ENCODE data around the gene PTX3. TPM values are rescaled to one million over a fixed set of nuclear protein-coding genes. Genes with fewer than 3 reads are reported as not detected.

Gene PTX3
- total RNA-seq, 4 donors from 2014 or later = 0.87 to 9.1 (median 2.5) TPM; not detected in 1

DNA sequence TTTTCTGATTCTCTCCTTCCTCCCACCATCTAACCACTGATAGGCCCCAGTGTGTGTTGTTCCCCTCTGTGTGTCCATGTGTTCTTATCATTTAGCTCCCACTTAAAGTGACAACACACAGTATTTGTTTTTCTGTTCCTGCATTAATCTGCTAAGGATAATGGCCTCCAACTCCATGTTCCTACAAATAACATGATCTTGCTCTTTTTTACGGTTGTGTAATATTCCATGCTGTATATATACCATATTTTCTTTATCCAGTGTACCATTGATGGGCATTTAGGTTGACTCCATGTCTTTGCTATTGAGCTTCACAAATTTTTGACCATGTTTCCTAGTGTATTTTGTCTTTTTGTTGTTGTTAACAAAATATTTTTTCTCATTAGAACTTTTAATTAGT is 36.0 kb downstream of the PTX3 start:
- Histone ChIP-seq H3K36me3 (no peaks in the 10 kb centered on the region), H3K4me3 (no peak overlapping the region), H3K9me3 (no peaks in the 10 kb centered on the region), H3K27ac (no peak overlapping the region), H3K4me1 (no peaks in the 10 kb centered on the region), H3K27me3 (no peaks in the 10 kb centered on the region)
- ATAC-seq (no peak), DNase-seq (no peak)
- intact Hi-C loops (cut with DNase I; ENCODE audit: low total_unique reads) (no loop called here), in situ Hi-C loops (cut with MboI; ENCODE audit: low sequenced_read_pairs in 4 of 4) (no loop called here)
- TF ChIP-seq, protein P1, sequence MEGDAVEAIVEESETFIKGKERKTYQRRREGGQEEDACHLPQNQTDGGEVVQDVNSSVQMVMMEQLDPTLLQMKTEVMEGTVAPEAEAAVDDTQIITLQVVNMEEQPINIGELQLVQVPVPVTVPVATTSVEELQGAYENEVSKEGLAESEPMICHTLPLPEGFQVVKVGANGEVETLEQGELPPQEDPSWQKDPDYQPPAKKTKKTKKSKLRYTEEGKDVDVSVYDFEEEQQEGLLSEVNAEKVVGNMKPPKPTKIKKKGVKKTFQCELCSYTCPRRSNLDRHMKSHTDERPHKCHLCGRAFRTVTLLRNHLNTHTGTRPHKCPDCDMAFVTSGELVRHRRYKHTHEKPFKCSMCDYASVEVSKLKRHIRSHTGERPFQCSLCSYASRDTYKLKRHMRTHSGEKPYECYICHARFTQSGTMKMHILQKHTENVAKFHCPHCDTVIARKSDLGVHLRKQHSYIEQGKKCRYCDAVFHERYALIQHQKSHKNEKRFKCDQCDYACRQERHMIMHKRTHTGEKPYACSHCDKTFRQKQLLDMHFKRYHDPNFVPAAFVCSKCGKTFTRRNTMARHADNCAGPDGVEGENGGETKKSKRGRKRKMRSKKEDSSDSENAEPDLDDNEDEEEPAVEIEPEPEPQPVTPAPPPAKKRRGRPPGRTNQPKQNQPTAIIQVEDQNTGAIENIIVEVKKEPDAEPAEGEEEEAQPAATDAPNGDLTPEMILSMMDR (IDR thresholded peaks at IDR 0.05 in 4 of 5, conservative IDR thresholded peaks at IDR 0.05 in 1 of 5) = no peak
- TF ChIP-seq POLR2A (IDR thresholded peaks at IDR 0.05) = no peak

- no peak overlapping the region for H3K27ac ChIP-seq
- H3K9me3 ChIP-seq = no peaks in the 10 kb centered on the region
- no peak overlapping the region for H3K4me3 ChIP-seq
- in situ Hi-C loops (cut with MboI; ENCODE audit: low sequenced_read_pairs in 4 of 4) (no loop called here), intact Hi-C loops (cut with DNase I; ENCODE audit: low total_unique reads) (no loop called here)
- H3K27me3 ChIP-seq = no peaks in the 10 kb centered on the region
- H3K36me3 ChIP-seq = no peaks in the 10 kb centered on the region
- DNase-seq (no peak), ATAC-seq (no peak)
- H3K4me1 ChIP-seq = no peaks in the 10 kb centered on the region
- TF ChIP-seq POLR2A (IDR thresholded peaks at IDR 0.05) = no peak
- TF ChIP-seq, protein P1 (IDR thresholded peaks at IDR 0.05 in 4 of 5, conservative IDR thresholded peaks at IDR 0.05 in 1 of 5) = no peak
These were observed 39.3 kb downstream of the PTX3 start for GRCh38 chr3:157475921-157476414.

- no peaks in the 10 kb centered on the region for H3K36me3 ChIP-seq
- H3K27ac ChIP-seq = no peak overlapping the region
- in situ Hi-C loops (cut with MboI; ENCODE audit: low sequenced_read_pairs in 4 of 4) (no loop called here), intact Hi-C loops (cut with DNase I; ENCODE audit: low total_unique reads) (no loop called here)
- TF ChIP-seq, protein P1 (IDR thresholded peaks at IDR 0.05 in 4 of 5, conservative IDR thresholded peaks at IDR 0.05 in 1 of 5) = no peak
- no peak for TF ChIP-seq POLR2A (IDR thresholded peaks at IDR 0.05)
- ATAC-seq = no peak
- no peak overlapping the region for H3K4me3 ChIP-seq
- H3K27me3 ChIP-seq = no peaks in the 10 kb centered on the region
- DNase-seq = no peak
- no peaks in the 10 kb centered on the region for H3K4me1 ChIP-seq
- H3K9me3 ChIP-seq = no peaks in the 10 kb centered on the region
These were observed 40.8 kb downstream of the PTX3 start for GRCh38 chr3:157477441-157477840.

DNA sequence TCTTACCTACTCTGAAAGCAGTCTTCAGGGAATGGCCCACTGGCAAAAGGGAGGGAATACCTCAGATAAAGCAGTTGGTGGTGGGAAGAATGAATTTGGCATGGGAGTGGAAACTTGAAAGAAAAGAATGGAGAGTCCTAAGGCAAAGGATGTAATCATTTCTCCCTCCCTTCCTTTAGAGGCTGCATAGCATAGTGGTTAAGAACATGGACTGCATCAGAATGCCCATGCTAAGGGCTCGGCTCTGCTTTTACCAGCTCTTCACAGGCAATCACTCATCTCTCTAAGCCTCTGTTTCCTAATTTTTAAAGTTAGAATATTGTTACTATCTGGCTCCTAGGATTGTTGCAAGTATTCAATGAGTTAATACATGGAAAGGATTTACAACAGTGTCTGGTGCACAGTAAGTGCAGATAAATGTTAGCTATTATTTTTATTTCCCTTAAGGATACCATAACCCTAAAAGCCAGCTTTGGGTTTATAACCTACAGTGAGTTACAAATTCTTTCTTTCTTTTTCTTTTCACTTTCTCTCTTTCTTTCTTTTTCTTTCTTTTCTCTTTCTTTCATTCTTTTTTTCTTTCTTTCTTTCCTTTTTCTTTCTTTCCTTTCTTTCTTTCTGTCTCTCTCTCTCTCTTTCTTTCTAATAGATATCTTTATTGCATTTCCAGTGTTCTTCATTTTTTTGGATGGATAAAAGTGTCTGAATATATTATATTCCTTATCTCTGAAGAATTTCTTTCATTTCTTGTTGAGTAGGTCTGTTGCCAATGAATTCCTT is 43.0 kb downstream of the PTX3 start:
- ATAC-seq = no peak
- Histone ChIP-seq H3K36me3 (no peaks in the 10 kb centered on the region), H3K9me3 (no peaks in the 10 kb centered on the region), H3K4me3 (no peak overlapping the region), H3K27me3 (no peaks in the 10 kb centered on the region), H3K4me1 (no peaks in the 10 kb centered on the region), H3K27ac (no peak overlapping the region)
- intact Hi-C loops (cut with DNase I; ENCODE audit: low total_unique reads) = no loop called here
- in situ Hi-C loops (cut with MboI; ENCODE audit: low sequenced_read_pairs in 4 of 4) = no loop called here
- TF ChIP-seq, protein P1 (IDR thresholded peaks at IDR 0.05 in 4 of 5, conservative IDR thresholded peaks at IDR 0.05 in 1 of 5) = no peak
- no peak for TF ChIP-seq POLR2A (IDR thresholded peaks at IDR 0.05)
- DNase-seq = no peak
